Activated effector memory CD4-positive, alpha-beta T cell treated with Interleukin-2 at 50 U/mL for 16 hours (primary cell): ENCODE data around the gene HS6ST3.
"Not testable (repeated sequence)": the region's sequence is repeated elsewhere in the genome, so short reads cannot be mapped to it uniquely, and the experiment has no call there.

Experiments
- DNase-seq: peaks from one replicate; pipeline ENCODE4 v3.0.0-alpha.2; 2020

Gene HS6ST3

GRCh38 chr13:96460609-96461008 lies 370.7 kb downstream of the HS6ST3 start:
- no peak for DNase-seq

- DNase-seq = no peak
These were observed 383.7 kb downstream of the HS6ST3 start for GRCh38 chr13:96473526-96474180.

- no peak for DNase-seq
These were observed 384.3 kb downstream of the HS6ST3 start for GRCh38 chr13:96474181-96474557.

DNA sequence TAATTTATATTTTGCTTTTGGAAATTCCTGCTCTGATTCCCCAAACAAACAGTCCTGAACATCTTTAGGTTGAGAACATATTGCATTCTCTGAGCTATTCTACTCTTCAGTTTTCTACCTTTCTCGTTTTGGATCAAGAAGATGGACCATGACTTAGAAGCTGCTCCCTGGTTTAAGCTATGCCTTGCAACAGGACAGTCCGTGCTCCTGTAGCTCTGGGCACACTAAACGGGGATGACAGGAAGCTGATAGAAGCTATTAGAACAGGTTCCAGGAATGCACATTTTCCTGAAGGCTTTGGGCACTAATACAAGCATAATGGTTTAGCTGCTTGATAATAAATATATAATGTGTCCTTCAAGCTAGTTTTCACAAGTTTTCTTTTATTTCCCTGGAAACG lies 385.2 kb downstream of the HS6ST3 start:
- DNase-seq = no peak

DNA sequence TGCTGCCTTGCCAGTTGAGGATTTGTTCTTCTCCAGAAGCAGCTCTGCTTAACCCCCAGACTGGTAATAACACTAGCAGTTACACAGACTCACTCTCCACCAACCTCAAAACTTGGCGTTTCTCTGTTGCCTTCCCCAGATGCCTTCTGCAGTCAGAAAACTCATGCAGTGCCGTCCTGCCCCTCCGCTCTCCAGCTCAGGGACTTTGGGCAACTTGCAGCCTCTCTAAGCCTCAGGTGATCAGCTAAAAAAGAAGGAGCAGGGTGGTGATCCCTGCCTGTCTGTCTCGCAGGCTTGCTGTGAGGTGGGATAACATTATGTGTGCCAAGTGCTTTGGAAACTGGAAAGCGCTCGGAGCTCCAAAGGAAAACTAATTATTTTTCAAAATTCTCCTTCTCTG lies 391.6 kb downstream of the HS6ST3 start:
- no peak for DNase-seq

DNA sequence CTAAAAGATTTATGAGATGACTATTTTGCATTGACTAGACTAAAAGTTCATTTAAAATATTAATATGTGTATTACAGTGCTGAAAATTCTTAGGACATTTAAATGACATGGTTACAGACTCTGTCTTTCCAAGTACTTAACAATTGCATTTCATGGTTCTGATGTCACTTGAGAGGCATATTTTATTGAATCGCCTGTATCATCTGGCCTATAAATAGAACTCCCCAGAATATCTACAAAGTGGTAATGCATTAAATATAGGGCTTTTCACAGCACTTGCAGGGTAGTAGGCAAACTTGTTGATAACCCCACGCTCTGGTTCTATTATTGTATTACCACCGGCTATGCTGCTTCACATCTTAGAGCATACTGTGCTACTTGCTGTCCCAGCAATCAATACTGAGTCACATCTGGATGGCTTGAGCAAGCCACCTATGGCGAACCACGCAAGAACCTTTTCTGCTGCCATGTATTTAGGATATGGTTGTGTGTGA lies 400.6 kb downstream of the HS6ST3 start:
- no peak for DNase-seq

DNA sequence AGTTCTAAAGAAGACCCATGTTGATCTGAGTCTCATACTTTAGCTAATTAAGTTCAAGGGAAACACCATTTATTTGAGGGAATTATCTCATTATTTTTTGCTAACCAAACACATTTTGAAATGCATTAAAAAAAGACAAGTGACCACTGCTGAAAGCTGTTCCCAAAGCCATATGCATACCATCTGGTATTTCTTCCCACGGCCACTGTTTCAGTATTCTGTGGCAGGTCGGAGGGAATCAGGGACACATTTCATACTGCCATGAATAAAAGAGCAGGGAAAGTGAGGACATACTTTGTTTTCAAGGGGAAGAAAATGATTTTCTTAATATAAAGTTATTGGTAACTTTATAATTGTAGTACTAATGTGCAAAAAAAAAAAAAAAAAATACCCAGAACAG lies 401.2 kb downstream of the HS6ST3 start:
- no peak for DNase-seq

- no peak for DNase-seq
These were observed 402.9 kb downstream of the HS6ST3 start for GRCh38 chr13:96492766-96493165.

- no peak for DNase-seq
These were observed 409.7 kb downstream of the HS6ST3 start for GRCh38 chr13:96499656-96500055.

- no peak for DNase-seq
These were observed 411.0 kb downstream of the HS6ST3 start for GRCh38 chr13:96500953-96501352.

DNA sequence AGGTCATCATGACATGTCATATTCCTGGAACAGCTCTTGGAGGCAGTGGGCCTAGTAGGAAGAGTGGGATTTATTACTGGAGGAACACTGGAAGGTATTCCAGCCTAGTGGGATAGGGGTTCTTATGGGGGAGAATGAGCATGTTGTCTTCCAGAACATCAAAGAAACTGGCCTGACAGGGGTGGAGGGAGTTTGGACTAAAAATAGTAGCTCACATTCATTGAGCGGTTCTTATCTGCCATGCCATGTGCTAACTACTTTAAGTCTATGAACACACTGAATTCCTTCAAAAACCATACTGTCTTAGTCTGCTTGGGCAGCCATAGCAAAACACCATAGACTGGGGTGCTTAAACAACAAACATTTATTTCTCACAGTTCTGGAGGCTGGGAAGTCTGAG lies 413.6 kb downstream of the HS6ST3 start:
- no peak for DNase-seq

- DNase-seq = no peak
These were observed 421.7 kb downstream of the HS6ST3 start for GRCh38 chr13:96511587-96511986.

GRCh38 chr13:96519380-96519779 lies 429.5 kb downstream of the HS6ST3 start:
- DNase-seq = no peak

DNA sequence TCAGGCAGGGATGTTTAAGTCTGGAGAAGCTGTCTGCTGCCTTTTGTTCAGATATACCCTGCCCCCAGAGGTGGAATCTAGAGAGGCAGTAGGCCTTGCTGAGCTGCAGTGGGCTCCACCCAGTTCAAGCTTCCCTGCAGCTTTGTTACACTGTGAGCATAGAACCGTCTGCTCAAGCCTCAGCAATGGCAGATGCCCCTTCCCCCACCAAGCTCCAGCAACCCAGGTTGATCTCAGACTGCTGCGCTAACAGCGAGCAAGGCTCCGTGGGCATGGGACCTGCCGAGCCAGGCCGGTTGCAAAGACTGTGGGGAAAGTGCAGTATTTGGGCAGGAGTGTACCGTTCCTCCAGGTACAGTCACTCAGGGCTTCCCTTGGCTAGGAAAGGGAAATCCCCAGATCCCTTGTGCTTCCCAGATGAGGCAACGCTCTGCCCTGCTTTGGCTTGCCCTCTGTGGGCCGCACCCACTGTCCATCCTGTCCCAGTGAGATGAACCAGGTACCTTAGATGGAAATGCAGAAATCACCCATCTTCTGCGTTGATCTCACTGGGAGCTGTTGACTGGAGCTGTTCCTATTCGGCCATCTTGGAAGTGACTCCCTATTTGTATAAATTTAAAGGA lies 434.6 kb downstream of the HS6ST3 start:
- DNase-seq = not testable (repeated sequence)

DNA sequence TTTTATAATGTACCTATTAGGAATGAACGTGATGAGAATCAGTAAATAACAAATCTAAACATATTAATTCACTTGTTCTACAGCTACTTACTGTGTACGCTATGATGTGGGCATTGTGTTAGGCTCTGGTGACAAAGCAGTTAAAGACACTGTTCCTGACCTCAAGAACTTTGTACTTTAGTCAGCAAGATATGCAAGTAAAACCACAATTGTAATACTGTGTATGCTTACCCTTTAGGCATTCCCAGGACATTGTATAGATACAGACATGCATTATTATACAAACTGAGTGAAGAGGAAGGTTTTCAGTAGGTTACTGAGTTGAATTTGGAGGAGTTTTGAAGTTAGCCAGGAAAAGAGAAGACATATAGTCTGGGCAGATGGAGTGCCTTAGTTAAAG lies 435.8 kb downstream of the HS6ST3 start:
- no peak for DNase-seq

GRCh38 chr13:96527497-96527896 lies 437.6 kb downstream of the HS6ST3 start:
- no peak for DNase-seq

DNA sequence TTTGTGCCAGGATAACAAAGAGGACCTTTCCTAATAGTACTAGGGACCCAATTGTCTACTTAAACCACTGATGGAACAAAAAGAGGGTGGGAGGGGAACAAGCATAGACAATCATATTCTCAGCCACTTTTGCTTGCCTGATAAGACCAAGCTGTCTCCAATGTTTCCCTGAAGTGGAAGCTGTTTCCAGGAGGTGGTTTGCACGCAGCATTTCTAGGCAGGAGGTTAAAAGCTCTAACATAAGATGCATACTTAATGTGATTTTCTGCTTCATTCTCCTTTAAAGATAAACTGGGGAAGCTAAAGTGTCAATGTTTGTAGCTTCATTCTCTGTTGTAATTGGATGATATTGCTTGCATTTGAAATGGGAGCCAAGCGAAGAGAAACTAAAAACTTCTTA lies 442.9 kb downstream of the HS6ST3 start:
- DNase-seq = no peak

- DNase-seq = no peak
These were observed 443.5 kb downstream of the HS6ST3 start for GRCh38 chr13:96533408-96533807.

- no peak for DNase-seq
These were observed 449.9 kb downstream of the HS6ST3 start for GRCh38 chr13:96539791-96540190.

GRCh38 chr13:96540670-96541069 lies 450.8 kb downstream of the HS6ST3 start:
- no peak for DNase-seq

GRCh38 chr13:96542986-96543385 lies 453.1 kb downstream of the HS6ST3 start:
- no peak for DNase-seq

DNA sequence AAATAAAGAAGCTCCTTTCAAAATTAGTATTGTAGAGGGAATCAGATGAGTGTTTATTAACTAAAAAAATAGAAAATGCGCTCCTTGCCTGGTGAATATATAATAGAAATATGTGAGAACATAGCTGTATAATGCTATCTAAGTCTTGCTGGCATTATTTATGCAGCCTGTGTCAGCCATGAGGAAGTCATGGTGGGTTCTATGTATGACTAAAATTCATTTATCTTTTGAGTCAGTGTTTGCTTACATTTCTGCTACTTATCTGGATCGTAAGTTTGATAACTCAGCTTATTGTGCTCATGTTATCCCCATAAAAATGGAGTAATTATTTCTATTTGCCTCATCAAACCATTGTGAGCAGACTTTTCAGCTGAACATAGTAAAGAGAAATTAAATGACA lies 455.1 kb downstream of the HS6ST3 start:
- DNase-seq = no peak

DNA sequence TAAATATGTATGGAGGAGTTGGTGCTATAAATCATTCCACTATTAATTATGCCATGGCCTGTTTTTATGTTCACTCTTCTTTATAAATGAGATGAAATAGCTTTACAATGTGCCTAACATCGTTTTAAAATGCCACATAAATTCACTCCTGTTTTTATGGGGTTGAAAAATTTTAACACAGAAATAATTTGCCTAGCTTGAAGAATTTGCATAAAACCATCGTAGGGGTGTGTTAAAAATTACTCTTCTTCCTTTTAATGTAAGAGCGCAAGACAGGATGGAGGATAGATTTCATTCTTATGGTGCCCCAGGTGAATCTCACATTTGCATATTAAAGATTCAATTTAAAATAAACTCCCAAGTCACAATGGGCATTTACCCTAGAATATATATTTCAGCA lies 456.6 kb downstream of the HS6ST3 start:
- no peak for DNase-seq

DNA sequence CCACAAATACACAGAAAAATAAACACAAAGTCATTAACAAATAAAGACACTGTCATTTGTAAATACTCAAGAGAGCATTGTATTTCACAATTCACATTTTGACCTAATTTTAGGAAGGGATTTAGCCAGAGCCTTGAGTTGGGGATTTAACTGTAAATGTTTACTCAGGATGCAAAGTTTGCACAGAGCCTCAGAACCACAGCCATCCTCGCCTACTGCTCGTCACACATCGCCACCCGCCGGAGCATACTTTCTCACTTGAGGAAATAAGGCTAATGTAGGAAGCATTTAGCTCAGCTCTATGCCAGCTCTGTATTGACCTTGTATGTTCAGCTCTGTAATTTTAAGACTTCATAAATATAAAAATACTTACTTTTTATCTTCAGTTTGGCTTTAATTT lies 461.6 kb downstream of the HS6ST3 start:
- DNase-seq = no peak

DNA sequence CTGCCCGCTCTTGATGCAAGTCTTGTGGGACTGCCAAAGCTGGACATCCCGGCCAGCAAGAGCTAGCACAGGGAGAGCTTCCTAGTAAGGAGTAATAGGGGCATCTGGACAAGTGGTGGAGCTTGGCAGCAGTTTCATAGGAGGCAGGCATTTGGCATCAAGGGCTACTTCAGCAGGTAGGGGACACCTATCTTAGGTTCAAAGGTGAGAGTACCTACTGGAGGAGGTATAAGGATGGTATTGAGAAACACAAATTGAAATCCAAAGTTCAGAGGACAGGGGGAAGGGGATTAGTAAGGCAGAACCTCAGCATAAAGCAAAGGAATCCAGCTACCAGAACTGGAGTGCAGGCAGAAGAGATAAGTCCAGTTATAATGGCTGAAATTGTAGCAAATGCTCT lies 462.7 kb downstream of the HS6ST3 start:
- DNase-seq = no peak
